Cerebellar nuclear complex (tissue), 1 donor: Measurements from ENCODE around the gene OR7A17.

Experiments
- DNase-seq, 2 experiments: peaks; one replicate each; lab custom pipeline; 2025; lab: John Stamatoyannopoulos, UW

The OR7A17 gene

DNA sequence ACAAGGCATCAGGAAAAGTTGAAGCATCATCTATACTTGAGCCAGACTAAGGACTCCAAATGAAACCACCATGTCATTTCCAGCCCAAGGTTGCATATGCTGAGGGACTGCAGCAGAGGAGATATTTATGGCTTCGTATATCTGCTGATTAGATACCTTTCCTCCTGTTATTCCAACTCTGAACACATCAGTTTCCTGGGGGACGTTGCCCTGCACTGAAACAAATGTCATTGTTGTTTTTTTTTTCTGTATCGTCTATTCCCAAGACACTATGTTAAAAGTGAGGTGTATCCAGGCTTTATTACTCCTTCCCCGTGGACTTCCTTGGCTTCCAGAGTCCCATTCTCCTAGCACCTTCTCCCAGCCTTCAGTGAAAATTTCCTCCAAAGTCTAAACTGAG lies at the start of gene OR7A17:
Gene OR7A17, minus strand, starts transcription at position 101 of the 400 bp plus-strand sequence. CDS start 4,777 bp downstream, outside the sequence.
- DNase-seq: no peak

DNA sequence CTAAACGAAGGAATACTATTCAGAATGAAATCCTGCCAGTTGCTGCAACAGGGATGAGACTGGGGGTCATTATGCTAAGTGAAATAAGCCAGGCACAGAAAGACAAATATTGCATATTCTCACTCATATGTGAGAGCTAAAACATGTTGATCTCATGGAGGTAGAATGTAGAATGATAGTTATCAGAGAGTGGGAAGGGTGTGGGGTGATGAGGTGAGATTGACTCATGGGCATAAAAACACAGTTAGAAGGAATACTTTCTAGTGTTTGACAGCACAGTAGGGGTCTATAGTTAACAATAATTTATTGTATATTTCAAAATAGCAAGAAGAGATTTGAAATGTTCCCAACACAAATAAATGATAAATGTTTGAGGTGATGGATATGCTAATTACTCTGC lies 47.6 kb upstream of the OR7A17 start:
- DNase-seq: no peak

DNA sequence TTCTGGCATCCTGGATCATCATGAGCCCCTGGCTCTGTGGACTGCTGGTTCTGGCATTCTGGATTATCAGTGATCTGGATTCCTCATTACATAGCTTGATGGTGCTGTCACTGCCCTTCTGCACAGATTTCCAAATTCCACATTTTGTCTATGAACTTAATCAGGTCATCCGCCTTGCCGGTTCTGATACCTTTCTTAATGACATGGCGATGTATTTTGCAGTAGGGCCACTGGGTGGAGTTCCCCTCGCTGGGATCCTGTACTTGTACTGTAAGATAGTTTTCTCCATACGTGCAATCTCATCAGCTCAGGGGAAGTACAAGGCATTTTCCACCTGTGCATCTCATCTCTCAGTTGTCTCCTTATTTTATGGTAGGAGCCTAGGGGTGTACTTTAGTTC lies 30.9 kb upstream of the OR7A17 start:
- DNase-seq: no peak

DNA sequence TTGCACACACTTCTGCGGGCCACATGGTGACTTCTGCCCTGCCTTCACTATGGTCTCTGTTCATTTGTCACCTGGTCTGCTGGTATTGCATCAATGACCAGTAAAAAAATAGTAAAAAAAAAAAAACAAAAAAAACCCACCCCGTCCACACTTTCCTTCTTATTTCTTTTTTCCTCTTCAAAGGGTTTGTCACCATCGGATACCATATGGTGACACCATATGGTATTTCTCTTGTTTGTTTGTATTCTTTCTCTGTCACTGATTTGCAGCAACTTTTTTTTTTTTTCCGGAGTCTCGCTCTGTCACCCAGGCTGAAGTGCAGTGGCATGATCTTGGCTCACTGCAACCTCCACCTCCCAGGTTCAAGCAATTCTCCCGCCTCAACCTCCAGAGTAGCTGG lies 29.2 kb upstream of the OR7A17 start:
- no peak for DNase-seq

GRCh38 chr19:14906711-14907110 lies 20.8 kb upstream of the OR7A17 start:
- no peak for DNase-seq

DNA sequence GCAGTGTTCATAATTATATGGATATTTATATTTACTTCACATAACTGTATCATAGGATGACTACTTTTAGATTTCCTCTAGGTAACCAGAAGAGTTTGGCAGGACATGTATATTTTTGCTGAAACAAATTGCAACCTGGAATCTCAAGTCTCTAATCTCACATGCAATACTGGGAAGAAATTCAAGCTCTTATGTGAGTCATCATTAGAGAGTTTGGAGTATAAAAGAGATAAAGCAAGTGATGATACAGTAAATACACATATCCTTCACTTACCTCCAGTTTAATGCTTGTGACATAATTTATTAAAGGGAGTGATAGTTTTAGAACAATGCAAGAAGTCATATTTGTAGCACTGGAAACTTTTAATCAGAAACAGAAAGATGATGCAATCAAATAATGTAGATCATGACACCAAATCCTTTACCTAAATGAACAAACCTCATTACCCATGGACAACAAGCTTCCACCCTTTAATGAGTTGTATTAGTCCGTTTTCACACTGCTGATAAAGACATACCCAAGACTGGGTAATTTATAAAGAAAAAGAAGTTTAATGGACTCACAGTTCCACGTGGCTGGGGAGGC lies 15.8 kb upstream of the OR7A17 start:
- DNase-seq: no peak

DNA sequence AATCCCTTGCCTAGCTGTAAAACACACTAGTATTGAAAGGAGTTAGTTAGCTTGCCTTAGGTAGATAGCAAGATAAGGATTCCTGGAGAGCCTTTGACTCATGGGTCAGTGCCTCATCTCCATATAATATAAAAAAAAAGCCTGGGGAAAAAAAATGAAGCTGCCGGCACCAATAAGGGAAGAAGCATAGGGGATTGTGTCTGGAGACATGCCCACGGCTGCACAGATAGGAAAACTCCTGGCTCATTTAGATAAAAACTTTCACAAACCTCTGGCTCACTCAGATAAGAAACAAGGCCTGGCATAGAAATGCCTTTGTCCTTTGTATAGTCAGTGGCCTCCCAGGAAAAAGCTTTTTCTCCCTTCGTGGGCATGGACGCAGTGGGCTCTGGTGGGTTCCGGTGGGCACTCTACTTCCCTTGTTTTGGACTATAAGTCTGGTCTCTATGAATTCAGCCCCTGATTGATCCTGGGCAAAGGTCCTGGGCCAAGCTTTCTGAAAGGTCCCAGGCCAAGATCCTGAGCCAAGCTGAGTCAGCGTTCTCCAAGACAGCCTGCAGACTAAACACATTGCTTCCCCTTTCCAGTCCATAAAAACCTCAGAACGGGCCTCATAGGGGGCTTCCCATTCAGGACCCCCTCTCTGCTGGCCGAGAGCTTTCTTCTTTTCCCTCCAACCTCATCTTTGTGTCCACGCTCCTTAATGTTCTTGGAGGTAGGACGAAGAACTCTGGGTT lies 4.9 kb upstream of the OR7A17 start:
- DNase-seq: no peak

GRCh38 chr19:14889994-14890642 lies 4.2 kb upstream of the OR7A17 start:
- DNase-seq: no peak

DNA sequence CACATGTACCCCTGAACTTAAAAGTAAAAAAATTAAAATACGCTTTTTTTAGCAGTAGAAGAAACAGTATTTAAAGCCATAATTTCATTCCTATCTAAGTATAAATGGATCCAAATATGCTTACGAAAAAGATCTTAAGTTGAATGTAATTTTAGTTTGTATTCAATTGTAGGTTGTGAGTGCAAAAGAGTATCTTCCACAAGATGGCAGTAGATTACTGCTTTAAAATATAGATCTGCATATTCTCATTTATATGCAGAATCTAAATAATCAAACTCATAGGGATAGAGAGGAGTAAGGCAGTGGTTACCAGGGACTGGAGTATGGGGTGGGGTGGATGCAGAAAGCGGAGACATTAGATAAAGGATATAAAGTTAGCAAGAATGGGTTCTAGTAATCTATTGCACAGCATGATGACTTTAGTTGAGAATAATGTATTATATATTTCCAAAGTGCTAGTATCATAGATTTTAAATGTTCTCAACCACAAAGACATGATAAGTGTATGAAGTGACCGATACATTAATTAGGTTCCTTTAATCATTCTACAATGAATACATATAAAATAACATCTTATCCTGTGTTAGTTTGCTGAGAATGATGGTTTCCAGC lies 14.2 kb downstream of the OR7A17 start:
- DNase-seq: no peak

DNA sequence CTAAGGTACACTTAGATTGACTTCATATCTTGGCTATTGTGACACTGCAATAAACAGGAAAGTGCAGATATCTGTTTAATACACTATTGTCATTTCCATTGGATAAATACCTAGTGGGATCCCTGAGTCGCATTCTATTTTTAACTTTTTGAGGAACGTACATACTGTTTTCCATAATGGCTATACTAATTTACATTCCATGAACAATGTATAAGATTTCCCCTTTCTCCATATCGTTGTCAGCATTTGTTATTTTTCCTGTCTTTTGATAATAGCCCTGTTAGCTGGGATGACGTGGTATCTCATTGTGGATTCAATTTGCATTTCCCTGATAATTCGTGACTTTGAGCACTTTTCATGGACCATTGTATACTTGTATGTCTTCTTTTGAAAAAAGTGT lies 17.4 kb downstream of the OR7A17 start:
- DNase-seq: no peak

- DNase-seq: no peak
Measured at GRCh38 chr19:14848822-14849221, 37.1 kb downstream of the OR7A17 start, which contains the start of gene OR7A10. TSS of gene OR7A10 (minus strand) at chr19:14848922. CDS start at chr19:14841877, 7,045 bp downstream.

GRCh38 chr19:14843578-14843977 lies 42.4 kb downstream of the OR7A17 start:
- no peak for DNase-seq

DNA sequence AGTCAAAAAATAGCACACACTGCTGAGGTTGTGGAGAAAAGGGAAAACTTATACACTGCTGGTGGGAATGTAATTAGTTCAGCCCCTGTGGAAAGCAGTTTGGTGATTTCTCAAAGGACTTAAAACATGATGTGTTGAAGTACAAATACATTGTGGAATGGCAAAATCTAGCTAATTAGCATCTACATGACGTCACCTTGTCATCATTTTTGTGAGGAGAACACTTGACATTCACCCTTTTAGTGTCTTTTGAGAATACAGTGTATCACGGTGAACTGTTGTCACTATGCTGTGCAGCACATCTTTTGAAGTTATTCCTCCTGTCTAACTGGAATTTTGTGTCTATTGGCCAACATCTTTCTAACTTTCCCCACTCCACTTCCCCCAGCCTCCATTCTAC lies 42.8 kb downstream of the OR7A17 start:
- DNase-seq: no peak

GRCh38 chr19:14840206-14840605 lies 45.7 kb downstream of the OR7A17 start:
- DNase-seq: no peak

GRCh38 chr19:14837391-14837790 lies 48.5 kb downstream of the OR7A17 start:
- DNase-seq: no peak

DNA sequence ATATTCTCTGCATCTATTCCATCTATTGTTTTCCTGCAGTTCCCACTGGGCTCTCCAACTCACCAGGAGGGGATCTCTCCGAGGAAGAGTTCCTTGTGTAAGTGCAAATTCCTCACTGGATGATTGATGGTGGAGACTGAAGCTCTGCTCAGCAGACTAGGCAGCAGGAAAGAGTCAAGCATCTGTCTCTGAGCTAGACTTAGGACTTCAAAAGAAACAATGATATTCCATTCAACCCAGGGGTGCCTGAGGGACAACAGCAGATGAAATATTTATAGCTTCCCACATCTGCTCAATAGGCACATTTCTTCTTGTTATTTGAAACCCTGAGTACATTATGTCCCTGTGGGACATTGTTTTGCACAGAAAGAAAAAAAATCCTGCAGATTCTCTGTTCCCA lies 50.9 kb downstream of the OR7A17 start, which contains the start of the genes OR7A5 and OR7C1:
Gene OR7A5, minus strand, starts transcription at position 175 of the 400 bp plus-strand sequence. CDS start 6,944 bp downstream, outside the sequence.
Gene OR7C1, minus strand, starts transcription at position 175 of the 400 bp plus-strand sequence. CDS start 35,049 bp downstream, outside the sequence.
- no peak for DNase-seq

DNA sequence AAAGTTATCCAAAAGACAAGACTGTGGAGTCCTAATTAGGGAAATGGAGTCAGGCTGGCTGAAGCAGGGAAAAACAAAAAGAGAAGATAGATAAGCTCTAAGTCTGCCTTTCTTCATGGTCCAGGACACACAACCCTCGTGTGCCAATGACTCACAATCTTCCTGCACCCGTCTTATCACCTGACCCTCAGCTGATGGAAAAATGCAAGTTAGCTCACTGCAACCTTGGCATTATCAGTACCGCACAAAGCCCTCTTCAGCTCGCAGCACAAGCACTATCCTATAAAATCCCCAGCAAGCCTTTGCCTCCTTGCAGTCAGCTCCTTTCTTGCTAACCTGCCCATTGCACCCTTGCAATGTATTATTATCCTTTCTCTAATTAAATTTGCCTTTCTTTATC lies 55.2 kb downstream of the OR7A17 start:
- DNase-seq: no peak
